GM12864 (cell line): ENCODE data around the gene CEP20.
"Not testable (repeated sequence)": the region's sequence is repeated elsewhere in the genome, so short reads cannot be mapped to it uniquely, and the experiment has no call there.

Experiments used
- DNase-seq: peaks from one replicate; pipeline ENCODE4 v3.0.0-alpha.2; 2011; ENCODE audit warnings: low read depth
- H3K4me3 ChIP-seq: 2 replicates; pipeline ENCODE4 v1.5.1; 2011; ENCODE audit warnings: mild to moderate bottlenecking, low read depth, low read length, control low read depth
- CTCF ChIP-seq: IDR thresholded peaks from 2 replicates; pipeline ENCODE4 v1.5.1; 2011; ENCODE audit warnings: low read depth, mild to moderate bottlenecking, moderate library complexity, low read length, control low read depth, inconsistent platforms; ENCODE audit errors: missing control alignments

The CEP20 gene

GRCh38 chr16:15888072-15888976 lies at the start of gene CEP20:
Gene CEP20 (minus strand): TSS chr16:15888603. CDS start chr16:15888585, 18 bp downstream.
- DNase-seq = peak; percentile 98
- TF ChIP-seq CTCF = no peak
- H3K4me3 ChIP-seq = peak within 1 kb of the TSS; percentile 93

- not testable (repeated sequence) for H3K4me3 ChIP-seq, DNase-seq
Observed at GRCh38 chr16:15936809-15937208, 48.4 kb upstream of the CEP20 start.

GRCh38 chr16:15934991-15935390 lies 46.6 kb upstream of the CEP20 start:
- no peak overlapping the region for H3K4me3 ChIP-seq
- no peak for DNase-seq
- TF ChIP-seq CTCF = no peak

GRCh38 chr16:15933781-15934180 lies 45.4 kb upstream of the CEP20 start:
- DNase-seq = no peak
- H3K4me3 ChIP-seq = no peak overlapping the region
- no peak for TF ChIP-seq CTCF

GRCh38 chr16:15932939-15933338 lies 44.5 kb upstream of the CEP20 start:
- no peak for TF ChIP-seq CTCF
- H3K4me3 ChIP-seq = no peak overlapping the region
- no peak for DNase-seq

- TF ChIP-seq CTCF = no peak
- no peak overlapping the region for H3K4me3 ChIP-seq
- DNase-seq = no peak
Observed at GRCh38 chr16:15928261-15929104, 40.1 kb upstream of the CEP20 start.

- H3K4me3 ChIP-seq = no peak overlapping the region
- no peak for DNase-seq
- TF ChIP-seq CTCF = no peak
Observed at GRCh38 chr16:15925631-15926030, 37.2 kb upstream of the CEP20 start.
